Muscle layer of duodenum (tissue), 2 donors: ENCODE measurements around the gene MDGA2.

Experiments used
- H3K27ac ChIP-seq: one replicate; pipeline ENCODE4 v1.7.0; 2013; ENCODE audit warnings: mild to moderate bottlenecking, low read length
- H3K27me3 ChIP-seq: one replicate; pipeline ENCODE4 v1.7.0; 2013; ENCODE audit warnings: low read depth, mild to moderate bottlenecking, control low read depth, low read length
- H3K36me3 ChIP-seq, 2 donors: one replicate each; pipeline ENCODE4 v1.7.0; 2013; ENCODE audit warnings: low read length in 2 of 2, control low read depth in 1 of 2, mild to moderate bottlenecking in 1 of 2; ENCODE audit not compliant: insufficient read depth in 2 of 2, control insufficient read depth in 1 of 2
- H3K4me1 ChIP-seq, 2 donors: one replicate each; pipeline ENCODE4 v1.7.0; 2013; ENCODE audit warnings: low read length in 2 of 2, mild to moderate bottlenecking in 2 of 2, control low read depth in 1 of 2, moderate library complexity in 1 of 2; ENCODE audit not compliant: insufficient read depth in 2 of 2, control insufficient read depth in 1 of 2
- H3K4me3 ChIP-seq, 2 donors: one replicate each; pipeline ENCODE4 v1.7.0; 2013; ENCODE audit warnings: low read length in 2 of 2, low read depth in 1 of 2, mild to moderate bottlenecking in 1 of 2
- H3K9me3 ChIP-seq, 2 donors: one replicate each; pipeline ENCODE4 v1.7.0; 2013; ENCODE audit warnings: low read length in 2 of 2, control low read depth in 1 of 2, mild to moderate bottlenecking in 1 of 2; ENCODE audit not compliant: control insufficient read depth in 1 of 2
- donor health status: healthy.

The MDGA2 gene

DNA sequence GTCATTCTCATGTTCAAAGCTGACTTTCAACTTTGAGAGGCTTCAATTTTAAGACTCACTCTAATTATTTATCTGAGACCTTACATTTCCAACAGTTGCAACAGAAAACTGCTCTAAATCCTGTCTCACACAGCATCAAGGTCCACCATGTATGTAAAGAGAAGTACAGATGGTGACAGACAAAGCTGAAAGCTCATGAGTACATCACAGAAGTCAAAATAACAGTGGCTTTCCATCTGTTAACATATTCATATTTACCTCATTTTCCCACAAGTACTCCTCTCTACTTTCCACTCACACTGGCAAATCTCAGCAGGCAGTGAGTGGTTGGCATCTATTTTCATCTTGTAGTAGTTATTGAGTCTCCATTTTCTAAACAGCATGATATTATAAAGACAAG, 192.0 kb downstream of the MDGA2 start:
- Histone ChIP-seq H3K4me3 (no peak overlapping the region), H3K36me3 (no peaks in the 10 kb centered on the region)

DNA sequence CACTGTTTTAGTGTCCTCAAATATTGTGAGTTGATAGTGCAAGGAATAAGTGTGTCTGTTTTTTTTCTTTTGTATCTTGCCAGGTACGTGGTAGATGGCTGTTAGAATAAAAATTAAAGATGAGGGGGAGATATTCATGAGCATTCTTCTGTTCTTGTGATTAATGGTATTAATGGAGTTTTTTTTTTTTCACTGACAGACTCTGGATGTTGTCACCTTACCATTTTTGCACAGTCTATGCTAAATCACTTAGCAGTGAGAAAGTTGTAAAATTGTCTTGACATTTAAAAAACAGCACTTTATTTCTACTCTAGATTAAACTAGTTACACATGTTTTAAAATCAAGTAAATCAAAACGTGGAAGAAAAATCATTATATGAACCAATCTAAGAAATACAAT, 204.3 kb downstream of the MDGA2 start:
- Histone ChIP-seq H3K27me3 (no peaks in the 10 kb centered on the region), H3K27ac (no peak overlapping the region), H3K9me3 (no peaks in the 10 kb centered on the region), H3K4me1 (no peaks in the 10 kb centered on the region), H3K36me3 (no peaks in the 10 kb centered on the region), H3K4me3 (no peak overlapping the region)

More for the DNA sequence above, 192.0 kb downstream of the MDGA2 start:
- no peaks in the 10 kb centered on the region for H3K27me3 ChIP-seq
- no peak overlapping the region for H3K27ac ChIP-seq
- no peaks in the 10 kb centered on the region for H3K9me3 ChIP-seq
- H3K4me1 ChIP-seq: no peaks in the 10 kb centered on the region

DNA sequence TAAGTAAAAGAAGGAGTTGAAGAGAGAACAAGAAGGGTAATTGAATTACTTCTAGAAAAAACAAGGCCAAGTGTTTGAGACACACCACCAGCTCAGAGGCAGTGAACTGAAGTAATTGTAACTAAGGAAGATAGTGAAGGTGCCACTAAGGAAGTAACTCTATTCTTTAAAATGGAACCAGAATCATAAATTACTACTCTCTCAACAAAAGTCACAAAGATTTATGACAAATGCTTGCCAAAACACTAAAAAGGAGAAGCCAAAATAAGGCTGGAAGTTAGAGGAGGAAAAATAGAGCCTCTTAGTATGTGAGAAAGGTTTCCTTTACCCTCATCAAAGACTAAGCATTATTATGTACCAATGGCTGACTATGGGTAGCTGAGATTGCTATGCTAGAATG, 208.5 kb downstream of the MDGA2 start:
- H3K27me3 ChIP-seq: no peaks in the 10 kb centered on the region
- no peaks in the 10 kb centered on the region for H3K36me3 ChIP-seq
- H3K4me3 ChIP-seq: no peak overlapping the region
- no peak overlapping the region for H3K27ac ChIP-seq
- no peaks in the 10 kb centered on the region for H3K9me3 ChIP-seq
- no peaks in the 10 kb centered on the region for H3K4me1 ChIP-seq

DNA sequence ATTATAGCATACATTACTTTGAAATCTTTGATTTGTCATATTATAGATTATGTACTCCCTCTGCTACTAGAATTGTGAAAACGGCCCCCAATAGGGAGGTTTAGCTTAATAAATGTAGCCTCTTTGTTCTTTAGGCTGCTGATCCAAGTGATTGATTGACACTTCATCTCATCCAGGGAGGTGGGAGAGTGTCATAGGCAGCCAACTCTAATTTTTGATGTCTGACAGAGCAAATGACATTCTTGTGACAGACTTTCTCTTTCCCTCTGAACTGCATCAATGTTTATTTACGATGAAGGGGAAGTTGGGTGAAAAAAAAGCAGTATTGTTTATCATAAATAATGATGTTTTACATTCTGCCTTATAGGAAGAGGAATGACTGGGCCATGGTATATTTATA, 221.4 kb downstream of the MDGA2 start:
- no peaks in the 10 kb centered on the region for H3K9me3 ChIP-seq
- no peaks in the 10 kb centered on the region for H3K27me3 ChIP-seq
- H3K4me1 ChIP-seq: no peaks in the 10 kb centered on the region
- no peaks in the 10 kb centered on the region for H3K36me3 ChIP-seq
- no peak overlapping the region for H3K4me3 ChIP-seq
- H3K27ac ChIP-seq: no peak overlapping the region

DNA sequence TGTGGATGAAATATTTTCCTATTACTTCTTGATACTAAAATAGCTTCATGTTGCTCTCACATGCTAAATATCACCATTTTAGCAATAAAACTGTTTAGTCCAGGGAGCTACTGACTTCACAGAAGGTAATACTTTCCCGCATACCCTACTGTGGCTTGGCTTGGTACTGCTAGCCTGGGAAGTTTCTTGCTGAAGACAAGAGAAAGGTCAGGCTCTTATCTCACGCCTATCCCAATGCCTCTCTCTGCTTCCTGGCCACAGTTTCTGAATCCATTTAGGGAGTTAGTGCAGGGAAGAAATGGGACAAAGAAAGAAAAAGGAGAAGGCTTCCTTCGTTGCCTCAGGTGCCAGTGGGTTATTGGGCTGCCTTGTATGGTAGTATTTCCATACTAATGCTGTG, 228.3 kb downstream of the MDGA2 start:
- Histone ChIP-seq H3K9me3 (no peaks in the 10 kb centered on the region), H3K27ac (no peak overlapping the region), H3K4me3 (no peak overlapping the region), H3K4me1 (no peaks in the 10 kb centered on the region), H3K27me3 (no peaks in the 10 kb centered on the region), H3K36me3 (no peaks in the 10 kb centered on the region)

DNA sequence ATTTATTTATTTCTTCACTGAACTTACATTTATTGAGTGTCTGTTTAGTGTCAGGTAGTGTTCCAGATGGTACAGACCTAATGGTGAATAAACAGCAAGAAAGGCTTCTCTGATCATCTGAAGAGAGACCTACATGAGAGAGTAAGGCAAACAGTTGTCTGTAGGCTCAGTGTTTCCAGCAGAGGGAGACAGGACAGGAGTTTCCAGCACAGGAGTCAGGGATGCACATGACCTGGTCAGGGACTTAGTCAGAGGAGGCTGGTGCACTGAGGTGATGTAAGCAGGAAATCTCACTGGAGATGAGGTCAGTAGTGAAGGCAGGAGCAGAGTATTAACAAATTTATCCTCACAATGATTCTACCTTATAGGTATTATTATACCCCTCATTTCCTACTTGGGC, 233.2 kb downstream of the MDGA2 start:
- H3K27me3 ChIP-seq: no peaks in the 10 kb centered on the region
- H3K4me3 ChIP-seq: no peak overlapping the region
- H3K27ac ChIP-seq: no peak overlapping the region
- H3K36me3 ChIP-seq: no peaks in the 10 kb centered on the region
- H3K4me1 ChIP-seq: peaks cover 0 to 12% of the 10 kb centered on the region in 2 donors
- no peaks in the 10 kb centered on the region for H3K9me3 ChIP-seq

DNA sequence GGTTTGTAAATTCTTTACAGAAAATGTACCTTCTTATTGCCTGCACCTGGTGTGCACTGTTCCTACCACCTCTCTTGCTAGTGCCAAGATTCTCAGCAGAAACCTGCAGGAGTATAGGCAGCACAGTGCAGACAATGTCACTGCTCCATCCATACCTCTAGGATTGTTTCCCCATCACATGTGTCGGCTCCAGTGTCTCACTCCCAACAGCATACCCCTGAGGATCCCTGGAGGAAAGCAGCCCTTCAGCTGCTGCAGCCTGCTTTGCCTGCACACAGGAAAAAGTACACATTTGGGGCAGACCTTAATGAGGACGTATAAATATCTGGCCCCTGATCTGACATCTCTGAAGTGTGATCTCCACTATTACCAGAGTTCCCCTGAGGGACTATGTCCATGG, 235.5 kb downstream of the MDGA2 start:
- H3K9me3 ChIP-seq: no peaks in the 10 kb centered on the region
- H3K27ac ChIP-seq: no peak overlapping the region
- H3K36me3 ChIP-seq: no peaks in the 10 kb centered on the region
- H3K27me3 ChIP-seq: no peaks in the 10 kb centered on the region
- H3K4me1 ChIP-seq: peaks cover 0 to 12% of the 10 kb centered on the region in 2 donors
- no peak overlapping the region for H3K4me3 ChIP-seq

DNA sequence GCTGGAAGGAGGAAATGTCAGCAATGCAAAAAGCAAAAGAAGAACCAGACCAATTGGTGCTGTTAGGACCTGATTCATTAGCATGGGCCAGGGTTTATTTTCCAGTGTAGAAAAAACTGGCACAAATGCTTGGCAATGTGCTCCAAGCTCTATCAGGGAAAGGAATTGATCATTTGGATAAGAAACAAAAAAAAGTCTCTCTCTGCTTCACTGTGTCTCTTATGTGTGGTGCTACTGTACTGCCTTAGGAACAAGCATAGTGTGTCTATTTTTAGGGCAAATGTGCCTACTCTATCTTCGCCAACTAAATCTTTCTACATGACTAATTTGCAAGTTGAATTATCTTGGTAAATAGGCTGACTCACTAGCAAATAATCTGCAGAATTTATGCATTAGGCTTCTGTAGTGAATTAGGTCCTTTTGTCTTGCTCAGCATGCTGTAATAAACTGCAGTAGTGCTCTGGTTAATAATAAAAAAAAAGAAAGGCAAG, 236.7 kb downstream of the MDGA2 start:
- Histone ChIP-seq H3K36me3 (no peaks in the 10 kb centered on the region), H3K27ac (no peak overlapping the region), H3K27me3 (no peaks in the 10 kb centered on the region), H3K4me1 (peaks cover 0 to 12% of the 10 kb centered on the region in 2 donors), H3K9me3 (no peaks in the 10 kb centered on the region), H3K4me3 (no peak overlapping the region)

DNA sequence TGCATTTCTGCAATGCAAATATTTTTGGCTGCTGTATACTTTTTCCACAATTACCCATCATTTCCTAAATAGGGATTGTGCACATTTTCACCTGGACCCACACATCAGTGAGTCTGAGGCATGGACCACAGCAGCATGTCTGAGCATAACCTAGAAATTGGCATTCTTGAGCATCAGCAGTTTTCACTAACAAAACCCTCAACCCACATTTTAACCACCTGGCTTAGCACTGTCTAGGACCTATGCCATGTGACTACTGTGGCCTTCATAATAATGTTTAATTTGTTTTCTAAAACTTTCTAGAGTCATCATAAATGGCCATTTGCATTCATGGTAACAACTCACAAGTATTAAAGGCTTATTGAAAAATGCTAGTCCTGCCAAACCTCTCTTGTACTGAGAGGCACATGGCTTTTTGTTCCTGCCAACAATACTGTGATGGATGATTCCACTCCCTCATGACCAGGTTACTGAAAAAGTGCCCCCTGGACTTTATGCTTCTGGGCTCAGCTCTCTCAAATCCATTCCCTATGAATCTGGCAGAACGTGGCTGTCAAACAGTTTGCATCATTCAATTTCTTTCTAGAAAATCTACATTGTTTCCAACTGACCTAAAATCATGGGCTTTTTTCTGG, 240.0 kb downstream of the MDGA2 start:
- Histone ChIP-seq H3K4me3 (no peak overlapping the region), H3K27ac (no peak overlapping the region), H3K9me3 (no peaks in the 10 kb centered on the region), H3K27me3 (no peaks in the 10 kb centered on the region), H3K4me1 (peaks cover 0 to 12% of the 10 kb centered on the region in 2 donors), H3K36me3 (no peaks in the 10 kb centered on the region)

DNA sequence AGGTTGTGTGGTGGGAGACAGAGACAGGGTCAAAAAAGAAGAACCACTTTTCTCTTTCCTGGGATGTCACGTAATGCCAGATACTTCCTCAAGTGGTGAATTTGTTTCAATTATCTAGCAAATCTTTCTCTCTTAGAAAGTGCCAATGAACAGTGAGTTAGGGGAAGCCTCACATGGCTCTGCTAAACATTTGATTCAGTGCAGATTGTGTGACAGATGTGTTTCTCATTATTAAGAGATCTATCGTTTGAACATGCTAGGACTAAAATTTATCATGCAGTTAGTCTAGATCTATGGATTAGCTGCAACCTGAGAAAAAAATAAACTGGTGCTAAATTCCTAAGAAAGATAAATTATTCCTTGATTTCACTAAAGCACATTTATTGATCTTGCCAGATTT, 247.8 kb downstream of the MDGA2 start:
- H3K36me3 ChIP-seq: no peaks in the 10 kb centered on the region
- H3K4me1 ChIP-seq: no peaks in the 10 kb centered on the region
- H3K27me3 ChIP-seq: no peaks in the 10 kb centered on the region
- no peaks in the 10 kb centered on the region for H3K9me3 ChIP-seq
- H3K4me3 ChIP-seq: no peak overlapping the region
- no peak overlapping the region for H3K27ac ChIP-seq

DNA sequence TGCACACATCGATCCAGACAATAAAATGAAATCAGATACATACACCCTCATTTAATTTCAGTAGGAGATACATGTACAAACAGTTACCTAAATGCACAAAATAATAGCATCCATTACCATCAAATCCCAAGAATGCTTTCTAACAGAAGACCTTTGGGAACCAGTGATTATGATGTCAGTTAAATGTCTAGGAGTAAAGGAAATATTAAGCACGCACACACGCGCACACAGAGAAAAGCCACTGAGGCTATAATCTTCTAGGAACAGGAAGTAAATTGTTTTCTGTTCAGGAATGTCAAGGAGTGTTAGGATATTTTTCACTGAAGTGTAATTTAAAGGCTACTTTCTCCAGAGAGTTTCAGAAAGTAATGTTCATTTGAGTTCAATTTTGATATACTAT, 250.1 kb downstream of the MDGA2 start:
- Histone ChIP-seq H3K9me3 (no peaks in the 10 kb centered on the region), H3K4me1 (no peaks in the 10 kb centered on the region), H3K4me3 (no peak overlapping the region), H3K27ac (no peak overlapping the region), H3K27me3 (no peaks in the 10 kb centered on the region), H3K36me3 (no peaks in the 10 kb centered on the region)

DNA sequence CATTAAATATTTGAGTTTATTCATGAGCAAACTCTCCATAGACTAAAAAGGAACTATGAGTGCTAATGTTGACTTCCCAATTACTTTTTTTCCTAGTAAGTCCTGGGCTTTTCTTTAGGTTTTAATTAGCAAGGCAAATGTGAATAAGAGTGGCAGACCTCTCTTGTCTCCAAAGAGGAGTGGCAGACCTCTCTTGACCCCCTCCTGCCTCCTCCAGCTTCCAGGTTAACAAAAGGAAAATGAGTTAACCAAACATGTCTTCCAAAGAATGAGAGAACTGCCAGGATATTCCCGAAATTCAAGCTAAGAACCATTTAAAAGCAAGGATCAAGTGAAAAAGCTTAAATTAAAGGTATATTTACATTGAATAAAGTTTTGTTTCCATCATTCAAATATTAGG, 253.2 kb downstream of the MDGA2 start:
- Histone ChIP-seq H3K9me3 (no peaks in the 10 kb centered on the region), H3K27ac (no peak overlapping the region), H3K4me3 (no peak overlapping the region), H3K4me1 (no peaks in the 10 kb centered on the region), H3K27me3 (no peaks in the 10 kb centered on the region), H3K36me3 (no peaks in the 10 kb centered on the region)
